Fibroblast of villous mesenchyme (primary cell): Measurements from ENCODE around the gene TIAM2. TPM values are rescaled to one million over a fixed set of nuclear protein-coding genes. Genes with fewer than 3 reads are reported as not detected.
A peak's percentile ranks its signal among the peaks of the same experiment; 100 is the strongest.
"Not testable (repeated sequence)": the region's sequence is repeated elsewhere in the genome, so short reads cannot be mapped to it uniquely, and the experiment has no call there.

ENCODE experiments used
- DNase-seq: peaks from one replicate; pipeline ENCODE4 v3.0.0-alpha.2; 2010; ENCODE audit warnings: low read depth
- H3K4me3 ChIP-seq: 2 replicates; pipeline ENCODE4 v1.5.1; 2011; ENCODE audit warnings: low read depth, mild to moderate bottlenecking, low read length
- total RNA-seq: library from RNA; depleted of rRNA; stranded (reverse); fragments of >200 nt; gene quantifications from 2 replicates; pipeline ENCODE4 v1.2.3, GENCODE V29; 2012
- TF ChIP-seq, protein P1 (sequence below): IDR thresholded peaks from 2 replicates; pipeline ENCODE4 v1.5.1; 2012; ENCODE audit warnings: low read depth, mild to moderate bottlenecking, low read length; ENCODE audit not compliant: insufficient read depth

Gene TIAM2
- total RNA-seq, 1 donor: 8.6 TPM

DNA sequence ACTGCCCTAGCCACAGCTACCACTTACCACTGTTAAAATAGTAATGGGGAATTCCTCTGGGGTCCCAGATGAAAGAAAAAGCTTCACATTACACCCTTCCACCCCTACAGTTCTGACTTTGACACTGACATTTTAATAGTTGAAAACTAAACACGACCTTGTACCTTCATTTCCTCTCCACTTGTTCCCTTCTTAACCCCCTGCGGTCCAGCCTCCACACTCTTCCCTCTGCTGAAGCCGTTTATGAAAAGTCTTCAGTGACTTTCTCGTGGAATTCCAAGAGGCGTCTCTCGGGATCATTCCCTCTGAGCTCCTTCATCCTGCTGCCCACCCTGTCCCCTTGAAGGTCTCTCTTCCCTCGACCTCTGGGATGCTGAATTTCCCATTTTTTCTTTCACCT, 36.6 kb upstream of the TIAM2 start:
- DNase-seq: no peak
- TF ChIP-seq, protein P1, sequence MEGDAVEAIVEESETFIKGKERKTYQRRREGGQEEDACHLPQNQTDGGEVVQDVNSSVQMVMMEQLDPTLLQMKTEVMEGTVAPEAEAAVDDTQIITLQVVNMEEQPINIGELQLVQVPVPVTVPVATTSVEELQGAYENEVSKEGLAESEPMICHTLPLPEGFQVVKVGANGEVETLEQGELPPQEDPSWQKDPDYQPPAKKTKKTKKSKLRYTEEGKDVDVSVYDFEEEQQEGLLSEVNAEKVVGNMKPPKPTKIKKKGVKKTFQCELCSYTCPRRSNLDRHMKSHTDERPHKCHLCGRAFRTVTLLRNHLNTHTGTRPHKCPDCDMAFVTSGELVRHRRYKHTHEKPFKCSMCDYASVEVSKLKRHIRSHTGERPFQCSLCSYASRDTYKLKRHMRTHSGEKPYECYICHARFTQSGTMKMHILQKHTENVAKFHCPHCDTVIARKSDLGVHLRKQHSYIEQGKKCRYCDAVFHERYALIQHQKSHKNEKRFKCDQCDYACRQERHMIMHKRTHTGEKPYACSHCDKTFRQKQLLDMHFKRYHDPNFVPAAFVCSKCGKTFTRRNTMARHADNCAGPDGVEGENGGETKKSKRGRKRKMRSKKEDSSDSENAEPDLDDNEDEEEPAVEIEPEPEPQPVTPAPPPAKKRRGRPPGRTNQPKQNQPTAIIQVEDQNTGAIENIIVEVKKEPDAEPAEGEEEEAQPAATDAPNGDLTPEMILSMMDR: no peak
- H3K4me3 ChIP-seq: no peak overlapping the region

DNA sequence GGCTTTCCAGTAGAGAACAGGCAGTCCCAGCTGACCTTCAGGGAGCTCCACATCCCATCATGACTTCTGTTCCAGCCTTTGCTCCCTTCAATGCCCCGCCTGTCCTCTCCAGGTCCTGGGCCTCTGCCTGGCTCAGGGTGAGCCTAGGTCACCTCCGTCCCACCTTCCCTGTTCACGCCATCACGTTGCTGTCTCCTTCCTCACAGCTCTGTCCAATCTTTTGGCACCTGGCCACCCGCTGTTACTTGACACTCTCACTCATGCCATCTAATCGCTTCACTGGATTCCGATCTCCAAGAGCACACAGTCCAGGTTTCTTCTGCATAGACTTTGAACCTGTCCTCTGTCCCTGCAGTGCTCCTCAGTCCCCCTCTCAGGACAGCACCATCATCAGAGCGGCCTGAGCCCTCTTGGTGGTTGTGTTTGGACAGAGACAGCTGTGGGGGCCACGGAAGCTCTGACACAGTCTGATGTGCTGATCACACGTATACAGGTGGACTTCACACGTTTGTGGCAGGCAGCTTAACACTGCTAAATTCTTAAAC, 34.7 kb upstream of the TIAM2 start:
- TF ChIP-seq, protein P1: no peak

DNA sequence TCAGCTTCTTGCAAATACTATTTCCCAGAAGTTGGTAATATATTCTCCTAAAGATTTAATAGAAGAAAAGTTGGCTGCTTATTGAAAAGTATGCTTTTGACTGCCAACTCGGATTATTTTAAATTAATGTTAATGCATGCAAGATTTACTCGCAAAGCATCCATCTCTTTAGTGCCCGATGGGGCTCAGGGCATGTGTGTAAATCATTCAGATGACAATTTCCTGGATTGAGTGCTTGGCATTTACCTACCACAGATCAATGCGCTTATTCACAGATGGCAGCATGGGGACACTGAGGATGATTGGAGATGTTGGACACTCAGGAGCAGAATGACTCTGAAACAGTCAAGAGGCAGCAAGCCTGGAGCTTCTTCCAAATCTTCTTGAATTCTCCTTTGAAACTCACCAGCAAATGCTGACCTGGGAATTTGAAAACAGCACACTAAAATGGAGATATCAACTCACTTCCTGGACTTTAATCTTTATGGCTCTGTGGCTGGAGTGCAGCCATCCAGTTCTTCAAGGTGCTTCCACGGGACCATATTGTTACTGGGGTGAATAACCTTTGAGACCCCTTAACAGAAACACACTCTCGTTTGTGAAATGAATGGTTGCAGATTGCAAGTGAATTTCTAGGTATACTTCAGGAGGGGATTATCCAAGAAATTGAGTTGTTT, 34.1 kb upstream of the TIAM2 start:
- no peak for DNase-seq
- H3K4me3 ChIP-seq: no peak overlapping the region
- TF ChIP-seq, protein P1: no peak

More for the DNA sequence above, 34.7 kb upstream of the TIAM2 start:
- no peak for DNase-seq
- no peak overlapping the region for H3K4me3 ChIP-seq

DNA sequence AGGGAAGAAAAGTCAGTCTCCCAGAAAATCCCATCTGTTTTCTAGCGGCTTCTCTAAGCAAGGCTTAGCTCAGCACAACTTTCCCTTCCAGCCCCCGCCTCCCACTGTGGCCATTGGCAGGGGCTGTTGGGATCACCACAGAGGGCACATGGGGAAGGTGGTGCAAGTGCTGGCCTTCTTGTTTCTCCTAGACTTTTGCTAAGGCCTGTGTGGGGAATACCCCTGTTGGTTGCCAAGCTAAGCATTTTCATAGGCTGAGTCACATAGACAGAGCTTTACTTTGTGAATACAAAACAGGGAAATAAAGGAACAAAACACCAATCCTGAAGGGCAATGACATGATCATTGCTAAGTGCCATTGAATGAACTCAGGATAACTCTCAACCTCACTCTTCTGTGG, 32.4 kb upstream of the TIAM2 start:
- DNase-seq: peak; percentile 64
- no peak overlapping the region for H3K4me3 ChIP-seq
- TF ChIP-seq, protein P1: no peak

DNA sequence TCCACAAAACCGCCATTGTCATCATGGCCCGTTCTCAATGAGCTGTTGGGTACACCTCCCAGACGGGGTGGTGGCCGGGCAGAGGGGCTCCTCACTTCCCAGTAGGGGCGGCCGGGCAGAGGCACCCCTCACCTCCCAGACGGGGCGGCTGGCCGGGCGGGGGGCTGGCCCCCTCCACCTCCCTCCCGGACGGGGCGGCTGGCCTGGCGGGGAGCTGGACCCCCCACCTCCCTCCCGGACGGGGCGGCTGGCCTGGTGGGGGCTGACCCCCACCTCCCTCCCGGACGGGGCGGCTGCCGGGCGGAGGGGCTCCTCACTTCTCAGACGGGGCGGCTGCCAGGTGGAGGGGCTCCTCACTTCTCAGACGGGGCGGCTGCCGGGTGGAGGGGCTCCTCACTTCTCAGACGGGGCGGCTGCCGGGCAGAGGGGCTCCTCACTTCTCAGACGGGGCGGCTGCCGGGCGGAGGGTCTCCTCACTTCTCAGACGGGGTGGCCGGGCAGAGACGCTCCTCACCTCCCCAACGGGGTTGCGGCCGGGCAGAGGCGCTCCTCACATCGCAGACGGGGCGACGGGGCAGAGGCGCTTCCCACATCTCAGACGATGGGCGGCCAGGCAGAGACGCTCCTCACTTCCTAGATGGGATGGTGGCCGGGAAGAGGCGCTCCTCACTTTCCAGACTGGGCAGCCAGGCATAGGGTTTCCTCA, 28.9 kb upstream of the TIAM2 start:
- DNase-seq, H3K4me3 ChIP-seq: not testable (repeated sequence)

DNA sequence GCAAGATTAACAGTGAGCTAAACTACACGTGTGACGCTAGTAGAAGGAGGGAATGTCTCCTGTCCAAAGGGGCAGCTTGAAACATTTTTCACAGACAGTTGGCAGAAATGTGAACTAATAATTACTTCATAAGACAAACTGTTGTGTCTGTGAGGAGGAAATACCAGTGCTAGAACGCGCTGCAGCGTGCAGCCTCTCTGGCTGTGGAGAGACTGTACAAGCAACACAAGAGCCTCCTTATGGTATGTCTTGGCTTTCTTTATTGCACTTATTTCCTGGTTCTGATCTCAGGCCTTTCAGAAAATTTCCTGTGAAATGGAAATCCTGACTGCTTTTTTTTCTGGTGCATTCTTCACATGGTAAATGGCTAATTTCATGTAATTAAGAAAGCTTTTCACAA, 25.3 kb upstream of the TIAM2 start:
- H3K4me3 ChIP-seq: no peak overlapping the region
- TF ChIP-seq, protein P1: no peak
- peak; percentile 9 for DNase-seq

DNA sequence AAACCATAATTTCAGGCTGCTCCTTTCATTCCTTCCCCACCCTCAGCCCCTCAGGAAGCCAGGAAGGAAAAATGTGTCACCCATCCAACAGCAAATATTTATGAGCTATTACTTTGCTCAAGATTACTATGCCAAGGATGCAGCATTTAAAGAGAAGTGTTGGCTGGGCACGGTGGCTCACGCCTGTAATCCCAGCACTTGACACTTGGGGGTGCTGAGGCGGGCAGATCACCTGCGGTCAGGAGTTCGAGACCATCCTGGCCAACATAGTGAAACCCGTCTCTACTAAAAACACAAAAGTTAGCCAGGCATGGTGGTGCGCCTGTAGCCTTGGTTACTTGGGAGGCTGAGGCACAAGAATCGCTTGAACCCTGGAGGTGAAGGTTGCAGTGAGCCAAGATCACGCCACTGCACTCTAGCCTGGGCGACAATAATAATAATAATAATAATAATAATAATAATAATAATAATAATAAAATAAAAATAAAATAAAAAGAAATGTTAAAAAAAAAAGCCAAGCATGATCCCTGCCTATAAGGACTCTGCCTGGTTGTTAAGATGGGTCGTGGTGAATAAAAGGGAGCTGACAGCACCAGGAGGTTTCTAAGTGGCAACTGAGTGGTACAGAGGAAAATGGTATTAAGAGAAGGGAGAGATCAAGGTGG, 20.5 kb upstream of the TIAM2 start:
- DNase-seq: no peak
- TF ChIP-seq, protein P1: peak; percentile 18
- H3K4me3 ChIP-seq: no peak overlapping the region
